Sigmoid colon (tissue), 3 donors: ENCODE data around the gene RNF26.

ENCODE experiments used
- POLR2A ChIP-seq, 2 donors: fragments of 450-650 bp; IDR thresholded peaks; one replicate each; pipeline ENCODE4 v1.6.1; 2016; ENCODE audit warnings: antibody characterized with exemption in 2 of 2, mild to moderate bottlenecking in 2 of 2, moderate library complexity in 2 of 2
- TF ChIP-seq, protein P1 (sequence below), 4 experiments: fragments of 450-650 bp in 3 of 4; fragments of 200-600 bp in 1 of 4; IDR thresholded peaks; one replicate each; pipeline ENCODE4 v1.5.1; 2016 to 2019; ENCODE audit warnings: antibody characterized with exemption in 4 of 4, mild to moderate bottlenecking in 3 of 4, moderate library complexity in 2 of 4

DNA sequence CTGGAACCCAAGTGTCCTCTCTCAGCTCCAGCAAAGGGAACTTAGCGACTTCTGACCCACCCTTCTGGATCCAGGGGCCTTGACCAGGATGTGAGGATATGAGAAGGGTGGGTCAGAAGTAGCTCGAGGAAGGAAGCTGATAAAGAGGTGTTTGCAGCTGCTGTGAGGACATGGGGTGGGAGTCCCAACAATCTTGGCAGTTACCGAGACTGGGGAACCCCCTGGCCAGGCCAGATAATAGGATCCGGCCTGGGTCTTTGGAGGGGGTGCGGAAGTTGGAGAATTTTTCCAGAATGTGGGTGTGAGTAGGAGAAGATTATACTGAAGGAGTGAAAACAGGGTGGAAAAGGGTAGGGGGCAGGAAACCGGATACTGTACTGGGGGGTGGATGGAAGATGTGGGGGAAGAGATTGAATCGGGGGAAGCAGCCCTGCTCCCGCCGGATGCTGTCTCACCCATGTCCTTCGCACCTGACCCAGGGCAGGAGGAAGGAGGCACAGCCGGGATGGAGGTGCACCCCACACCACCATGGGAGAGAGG, 14.6 kb upstream of the RNF26 start:
- TF ChIP-seq, protein P1, sequence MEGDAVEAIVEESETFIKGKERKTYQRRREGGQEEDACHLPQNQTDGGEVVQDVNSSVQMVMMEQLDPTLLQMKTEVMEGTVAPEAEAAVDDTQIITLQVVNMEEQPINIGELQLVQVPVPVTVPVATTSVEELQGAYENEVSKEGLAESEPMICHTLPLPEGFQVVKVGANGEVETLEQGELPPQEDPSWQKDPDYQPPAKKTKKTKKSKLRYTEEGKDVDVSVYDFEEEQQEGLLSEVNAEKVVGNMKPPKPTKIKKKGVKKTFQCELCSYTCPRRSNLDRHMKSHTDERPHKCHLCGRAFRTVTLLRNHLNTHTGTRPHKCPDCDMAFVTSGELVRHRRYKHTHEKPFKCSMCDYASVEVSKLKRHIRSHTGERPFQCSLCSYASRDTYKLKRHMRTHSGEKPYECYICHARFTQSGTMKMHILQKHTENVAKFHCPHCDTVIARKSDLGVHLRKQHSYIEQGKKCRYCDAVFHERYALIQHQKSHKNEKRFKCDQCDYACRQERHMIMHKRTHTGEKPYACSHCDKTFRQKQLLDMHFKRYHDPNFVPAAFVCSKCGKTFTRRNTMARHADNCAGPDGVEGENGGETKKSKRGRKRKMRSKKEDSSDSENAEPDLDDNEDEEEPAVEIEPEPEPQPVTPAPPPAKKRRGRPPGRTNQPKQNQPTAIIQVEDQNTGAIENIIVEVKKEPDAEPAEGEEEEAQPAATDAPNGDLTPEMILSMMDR (IDR thresholded peaks at IDR 0.05), result no peak
- no peak for TF ChIP-seq POLR2A (IDR thresholded peaks at IDR 0.05)
